NCI-H345 treated with DMSO at 0.1 percent for 48 hours (cell line): ENCODE data around the gene SPTBN4.
"Not testable (repeated sequence)": the region's sequence is repeated elsewhere in the genome, so short reads cannot be mapped to it uniquely, and the experiment has no call there.

Experiments used
- DNase-seq: peaks from one replicate; lab custom pipeline; 2025; ENCODE audit not compliant: unreplicated experiment; lab: John Stamatoyannopoulos, UW

Gene SPTBN4

DNA sequence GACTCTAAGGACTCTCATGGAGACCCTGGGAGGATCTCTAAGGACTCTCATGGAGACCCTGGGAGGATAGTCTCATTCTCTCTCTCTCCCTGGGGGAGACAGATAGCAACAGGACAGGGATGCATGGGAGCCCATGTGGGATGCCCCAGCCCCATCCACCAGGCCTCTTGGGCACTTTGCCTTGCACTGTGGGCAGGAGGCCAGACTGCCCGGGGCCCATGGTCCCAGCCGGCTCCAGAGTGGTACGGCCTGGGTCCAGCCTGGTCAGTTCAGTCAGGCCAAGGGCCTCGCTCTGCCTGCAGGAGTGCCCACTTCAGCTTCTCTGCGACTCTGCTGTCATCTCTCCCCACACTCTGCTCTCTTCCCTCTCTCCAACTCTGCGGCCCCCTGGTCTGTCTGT is 61.3 kb downstream of the SPTBN4 start:
- DNase-seq, result no peak

DNA sequence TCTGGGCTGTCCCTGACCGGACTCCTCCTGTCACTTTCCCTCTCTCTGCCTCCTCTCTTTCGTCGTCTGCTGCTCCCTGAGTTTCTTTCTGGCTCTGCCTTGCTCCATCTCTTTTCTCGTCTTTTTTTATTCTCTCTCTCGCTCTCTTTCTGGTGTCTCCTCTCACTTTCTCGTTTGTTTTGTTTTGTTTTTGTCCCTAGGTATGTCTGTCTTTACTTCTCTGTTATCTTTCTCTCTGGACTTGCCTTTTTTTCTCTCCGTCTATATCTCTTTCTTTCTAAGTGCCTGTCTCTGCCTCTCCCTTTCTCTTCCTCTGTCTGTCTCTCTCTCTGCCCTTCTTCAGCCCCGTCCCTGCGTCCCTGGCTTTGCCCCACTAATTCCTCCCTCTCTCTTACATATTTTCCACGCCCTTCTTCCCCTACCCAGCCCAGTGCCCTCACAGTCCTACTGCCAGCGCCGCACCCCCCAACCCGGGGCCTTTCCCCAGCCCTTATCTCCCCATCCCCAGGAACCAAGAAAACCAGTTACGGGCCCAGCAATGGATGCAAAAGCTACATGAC is 61.8 kb downstream of the SPTBN4 start:
- no peak for DNase-seq

DNA sequence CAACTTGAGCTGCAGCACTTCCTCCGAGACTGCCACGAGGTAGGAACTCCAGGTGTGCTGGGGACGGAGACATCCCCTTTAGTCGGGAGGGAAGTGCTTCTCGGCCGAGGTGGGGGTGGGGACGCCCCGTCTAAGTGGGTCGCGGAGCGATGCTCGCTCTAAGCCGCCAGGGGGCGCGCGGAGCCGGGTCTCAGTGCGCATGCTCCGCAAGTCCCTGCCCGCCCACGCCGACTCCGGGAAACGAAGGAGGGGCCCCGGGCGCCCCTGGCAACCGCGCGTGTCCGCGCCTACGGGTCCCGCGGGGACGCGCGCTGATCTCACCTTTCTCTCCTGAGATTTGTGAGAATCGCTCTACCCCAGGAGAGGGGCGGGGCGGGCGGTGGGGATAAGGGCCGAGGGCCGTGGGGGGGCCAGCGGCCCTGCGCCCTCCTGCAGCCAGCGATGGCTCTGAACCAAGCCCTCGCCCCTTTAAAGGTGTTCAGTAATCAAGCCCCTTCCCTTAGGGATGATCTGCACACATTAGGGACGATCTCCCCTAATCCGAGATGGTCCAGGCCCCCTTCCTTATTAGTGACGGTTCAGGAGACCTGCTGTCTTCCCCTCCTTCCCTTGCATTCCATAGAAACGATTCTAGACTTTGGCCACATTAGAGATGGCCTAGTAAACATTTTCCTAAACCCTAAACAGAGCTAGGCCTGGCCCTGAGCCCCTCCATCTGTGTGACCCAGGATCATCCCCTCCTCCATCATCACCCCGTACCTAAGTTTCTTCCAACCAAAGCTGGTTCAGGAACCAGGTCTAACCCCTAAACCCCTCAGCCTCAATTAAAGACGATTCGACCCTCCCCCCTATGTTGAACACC is 62.5 kb downstream of the SPTBN4 start:
- DNase-seq, result peak; percentile 98

DNA sequence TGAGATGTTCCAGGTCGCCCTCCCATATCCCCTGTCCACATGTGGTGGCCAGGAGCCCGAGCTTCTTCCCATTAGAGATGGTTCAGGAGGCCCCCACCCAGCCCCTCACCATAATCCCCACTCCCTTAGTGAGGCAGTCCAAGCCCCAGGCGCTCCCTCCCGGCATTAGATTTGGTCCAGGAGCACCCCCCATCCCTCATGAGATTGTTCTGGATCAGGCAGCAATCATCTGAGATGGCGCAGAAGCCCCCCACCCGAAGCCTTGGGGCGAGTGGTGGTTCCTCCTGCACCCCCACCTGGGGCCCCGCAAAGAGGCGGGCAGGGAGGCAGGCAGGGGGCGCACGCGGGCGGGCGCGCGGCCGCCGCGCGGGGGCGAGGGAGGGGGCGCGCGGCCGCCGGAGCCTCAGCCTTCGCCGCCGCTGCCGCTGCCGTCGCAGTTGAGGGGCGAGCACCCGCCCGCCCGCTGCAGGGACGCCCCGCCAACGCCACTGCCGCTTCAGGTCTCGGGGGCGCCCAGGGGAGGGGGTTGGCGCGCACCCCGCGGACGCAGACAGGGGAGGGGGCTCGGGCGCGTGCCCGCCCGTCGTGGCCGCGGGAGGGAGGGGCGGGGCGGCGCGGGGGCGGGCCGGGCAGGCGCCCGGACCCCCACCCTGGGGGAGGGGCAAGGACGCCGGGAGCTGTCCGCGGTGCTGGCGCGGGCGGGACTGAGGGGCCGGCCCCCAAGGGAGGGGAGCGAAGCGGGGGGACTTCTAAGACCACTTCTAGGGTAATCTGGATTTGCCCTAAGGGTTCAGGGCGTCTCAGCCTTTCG is 63.5 kb downstream of the SPTBN4 start:
- DNase-seq, result no peak

DNA sequence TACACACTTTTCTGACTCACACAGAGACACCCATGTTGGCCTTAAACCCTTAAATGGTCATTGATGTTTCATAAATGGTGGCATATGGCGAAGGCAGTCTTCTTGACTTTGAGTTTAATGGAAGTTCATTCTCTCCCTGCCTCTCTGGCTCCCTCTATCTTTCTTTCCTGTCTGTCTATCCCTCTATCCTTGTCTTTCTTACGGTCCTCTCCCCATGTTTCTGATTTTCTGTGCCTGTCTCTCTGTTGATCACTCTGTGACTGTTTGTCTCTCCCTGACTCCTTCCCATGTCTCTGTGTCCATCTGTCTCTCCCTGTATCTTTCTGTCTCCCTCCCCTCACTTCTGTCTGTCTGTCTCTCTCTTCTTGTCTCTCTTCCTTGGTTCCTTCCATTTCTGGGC is 66.7 kb downstream of the SPTBN4 start:
- no peak for DNase-seq

DNA sequence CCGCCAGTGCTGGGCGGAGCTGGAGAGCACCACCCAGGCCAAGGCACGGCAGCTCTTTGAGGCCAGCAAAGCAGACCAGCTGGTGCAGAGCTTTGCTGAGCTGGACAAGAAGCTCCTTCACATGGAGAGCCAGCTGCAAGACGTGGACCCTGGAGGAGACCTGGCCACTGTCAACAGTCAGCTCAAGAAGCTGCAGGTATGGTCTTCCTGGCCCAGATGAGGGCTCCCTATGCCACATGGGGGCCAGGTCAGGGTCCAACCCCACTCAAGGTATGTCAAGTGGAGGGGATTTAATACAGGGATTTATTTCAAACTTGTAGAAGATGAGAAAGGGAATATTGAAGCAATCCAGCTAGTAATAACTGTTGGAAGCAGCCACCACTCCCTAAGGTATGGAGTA is 67.3 kb downstream of the SPTBN4 start:
- DNase-seq, result no peak

DNA sequence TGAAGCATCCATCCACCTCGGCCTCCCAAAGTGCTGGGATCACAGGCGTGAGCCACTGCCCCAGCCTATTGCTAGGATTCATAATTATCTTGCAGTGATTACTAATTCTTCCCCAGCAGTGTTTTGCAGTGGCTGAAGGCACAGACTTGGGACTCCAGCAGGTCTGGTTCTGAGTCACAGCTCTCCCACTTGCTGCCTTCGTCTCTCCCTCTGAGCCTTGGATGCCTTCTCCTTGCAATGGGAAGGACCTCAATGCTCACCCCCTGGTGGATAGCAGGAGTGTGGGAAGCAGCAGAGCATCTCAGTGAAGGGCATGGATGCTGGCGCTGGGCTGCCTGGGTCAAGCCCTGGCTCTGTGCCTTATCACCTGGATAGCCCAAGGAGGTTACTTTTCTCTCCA is 72.3 kb downstream of the SPTBN4 start:
- DNase-seq, result no peak

DNA sequence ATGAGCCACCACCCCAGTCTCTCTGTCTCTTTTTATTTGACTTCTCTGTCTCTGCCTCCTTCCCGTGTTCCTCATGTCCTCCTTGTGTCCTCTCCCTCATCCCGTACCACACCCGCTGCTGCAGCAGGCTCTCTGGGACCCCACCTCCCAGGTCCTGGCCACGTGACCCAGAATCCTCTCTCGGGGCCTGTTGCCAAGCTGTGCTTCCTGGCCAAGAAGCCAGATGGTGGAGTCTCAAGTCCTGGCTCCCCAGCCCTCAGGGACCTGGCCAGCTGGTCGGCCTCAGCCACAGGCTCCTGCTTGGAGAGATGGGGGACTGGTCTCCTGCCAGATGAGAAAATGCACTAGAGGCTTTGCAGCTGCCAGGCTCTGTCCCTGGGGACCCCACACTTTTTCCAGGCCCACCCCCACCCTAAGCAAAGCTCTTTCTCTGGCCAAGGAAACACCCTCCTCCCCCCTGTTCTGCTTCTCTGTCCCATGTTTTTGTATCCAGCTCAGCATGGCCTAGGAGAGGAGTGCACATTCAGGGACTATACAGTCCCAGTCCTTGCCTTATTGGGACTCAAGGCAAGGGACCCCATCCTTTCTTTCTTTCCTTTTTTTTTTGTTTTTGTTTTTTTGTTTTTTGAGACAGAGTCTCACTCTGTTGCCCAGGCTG is 75.5 kb downstream of the SPTBN4 start:
- DNase-seq, result no peak

DNA sequence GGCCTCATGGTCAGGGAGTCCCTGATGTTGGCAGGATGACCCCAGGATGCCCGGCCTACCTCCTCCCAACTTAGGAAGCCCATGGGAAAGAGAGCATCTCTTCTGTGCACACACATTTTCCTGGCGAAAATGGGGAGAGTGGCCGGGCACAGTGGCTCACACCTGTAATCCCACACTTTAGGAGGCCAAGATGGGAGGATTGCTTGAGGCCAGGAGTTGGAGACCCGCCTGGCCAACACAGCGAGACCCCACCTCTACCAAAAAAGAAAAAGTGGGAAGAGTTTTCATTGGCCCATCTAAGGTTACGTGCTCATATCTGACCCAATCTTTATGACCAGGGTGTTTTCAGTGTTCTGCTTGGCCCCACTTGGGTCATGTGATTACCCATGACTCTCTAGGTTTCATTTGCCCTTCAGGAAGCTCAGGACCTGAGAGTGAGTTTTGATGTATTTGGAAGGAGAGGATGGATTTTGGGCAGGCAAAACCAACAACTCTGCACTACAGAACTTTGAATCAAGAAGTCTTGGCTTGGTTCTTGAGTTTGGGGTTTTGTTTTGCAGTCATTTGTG is 76.3 kb downstream of the SPTBN4 start:
- no peak for DNase-seq

DNA sequence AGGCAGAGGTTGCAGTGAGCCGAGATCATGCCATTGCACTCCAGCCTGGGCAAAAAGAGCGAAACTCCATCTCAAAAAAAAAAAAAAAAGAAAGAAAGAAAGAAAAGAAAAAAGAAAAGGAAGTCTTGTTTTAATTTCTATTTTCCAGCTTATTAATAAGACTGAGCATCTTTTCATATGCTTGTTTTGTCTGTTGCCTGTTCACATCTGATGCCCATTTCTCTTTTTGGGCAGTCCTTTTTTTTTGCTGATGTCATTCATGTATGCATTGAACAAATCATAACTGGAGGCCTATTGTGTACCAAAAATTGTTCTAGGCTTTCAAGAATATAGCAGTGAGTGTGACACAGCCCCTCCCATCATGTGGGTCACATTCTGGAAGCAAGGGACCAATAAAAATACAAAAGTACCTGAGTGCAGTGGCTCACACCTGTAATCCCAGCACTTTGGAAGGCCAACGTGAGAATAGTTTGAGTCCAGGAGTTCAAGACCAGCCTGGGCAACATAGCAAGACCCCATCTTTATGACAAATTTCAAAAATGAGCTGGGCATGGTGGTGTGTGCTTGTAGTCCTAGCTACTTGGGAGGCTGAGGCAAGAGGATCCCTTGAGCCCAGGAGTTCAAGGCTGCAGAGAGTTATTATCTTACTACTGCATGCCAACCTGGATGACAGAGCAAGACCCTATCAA is 79.5 kb downstream of the SPTBN4 start:
- not testable (repeated sequence) for DNase-seq

DNA sequence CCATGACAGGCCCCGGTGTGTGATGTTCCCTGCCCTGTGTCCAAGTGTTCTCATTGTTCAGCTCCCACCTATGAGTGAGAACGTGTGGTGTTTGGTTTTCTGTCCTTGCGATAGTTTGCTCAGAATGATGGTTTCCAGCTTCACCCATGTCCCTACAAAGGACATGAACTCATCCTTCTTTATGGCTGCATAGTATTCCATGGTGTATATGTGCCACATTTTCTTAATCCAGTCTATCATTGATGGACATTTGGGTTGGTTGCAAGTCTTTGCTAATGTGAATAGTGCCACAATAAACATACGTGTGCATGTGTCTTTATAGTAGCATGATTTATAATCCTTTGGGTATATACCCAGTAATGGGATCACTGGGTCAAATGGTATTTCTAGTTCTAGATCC is 80.4 kb downstream of the SPTBN4 start:
- not testable (repeated sequence) for DNase-seq

DNA sequence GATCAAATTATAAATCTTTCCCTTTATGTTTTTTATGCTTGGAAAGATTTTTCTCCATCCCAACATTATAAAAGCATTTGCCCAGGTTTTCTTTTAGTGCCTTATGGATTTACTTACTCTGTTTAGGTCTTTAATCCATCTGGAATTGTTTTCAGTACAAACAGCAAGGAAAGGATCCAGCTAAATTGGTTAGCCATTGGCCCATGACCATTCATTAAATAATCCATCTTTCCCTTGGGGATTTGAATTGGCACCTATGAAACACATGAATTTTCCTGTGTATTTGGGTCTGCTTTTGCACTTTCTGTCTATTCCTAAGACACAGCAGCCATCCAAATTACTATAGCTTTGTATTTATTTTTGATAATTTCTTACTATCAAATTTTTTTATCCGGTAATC is 81.0 kb downstream of the SPTBN4 start:
- DNase-seq, result no peak

DNA sequence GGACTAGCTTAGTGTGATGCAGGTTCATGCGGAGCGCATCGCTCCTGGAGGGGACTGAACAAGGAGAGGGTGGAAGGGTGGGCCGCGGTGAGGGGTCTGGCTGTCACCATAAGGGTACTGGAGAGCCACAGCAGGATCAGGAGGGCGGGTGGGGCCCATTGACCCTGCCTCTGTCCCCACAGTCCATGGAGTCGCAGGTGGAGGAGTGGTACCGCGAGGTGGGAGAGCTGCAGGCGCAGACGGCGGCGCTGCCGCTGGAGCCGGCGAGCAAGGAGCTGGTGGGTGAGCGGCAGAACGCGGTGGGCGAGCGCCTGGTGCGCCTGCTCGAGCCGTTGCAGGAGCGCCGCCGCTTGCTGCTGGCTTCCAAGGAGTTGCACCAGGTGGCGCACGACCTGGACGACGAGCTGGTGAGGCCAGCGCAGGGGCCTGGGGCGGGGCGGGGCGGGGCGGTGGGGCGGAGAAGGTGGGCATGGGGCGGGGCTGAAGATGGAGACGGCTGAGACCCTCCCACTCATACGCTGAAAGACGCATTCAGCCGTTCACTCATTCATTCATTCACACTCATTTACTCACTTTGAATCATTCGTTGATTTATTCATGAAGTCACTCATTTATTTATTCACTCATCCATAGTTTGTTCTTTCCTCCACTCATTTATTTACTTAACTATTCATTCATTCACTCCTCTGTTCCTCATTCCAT is 82.4 kb downstream of the SPTBN4 start:
- DNase-seq, result peak; percentile 87

DNA sequence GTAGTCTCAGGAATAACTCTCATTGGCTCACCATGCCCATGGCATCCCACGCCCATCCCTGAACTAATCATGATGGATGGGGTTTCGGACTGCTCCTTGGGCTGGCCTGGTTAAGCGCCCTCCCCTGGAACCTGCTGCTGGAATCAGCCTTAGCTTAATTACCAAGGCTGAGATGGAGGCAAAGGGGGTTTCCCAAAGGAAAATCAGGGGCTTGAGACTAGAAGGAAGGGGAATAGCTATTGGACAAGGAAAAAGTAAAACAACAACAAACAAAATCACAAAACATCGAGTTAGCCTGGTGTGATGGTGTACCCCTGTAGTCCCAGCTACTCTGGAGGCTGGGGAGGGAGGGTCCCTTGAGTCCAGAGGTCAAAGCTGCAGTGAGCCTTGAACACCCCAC is 84.2 kb downstream of the SPTBN4 start:
- no peak for DNase-seq

DNA sequence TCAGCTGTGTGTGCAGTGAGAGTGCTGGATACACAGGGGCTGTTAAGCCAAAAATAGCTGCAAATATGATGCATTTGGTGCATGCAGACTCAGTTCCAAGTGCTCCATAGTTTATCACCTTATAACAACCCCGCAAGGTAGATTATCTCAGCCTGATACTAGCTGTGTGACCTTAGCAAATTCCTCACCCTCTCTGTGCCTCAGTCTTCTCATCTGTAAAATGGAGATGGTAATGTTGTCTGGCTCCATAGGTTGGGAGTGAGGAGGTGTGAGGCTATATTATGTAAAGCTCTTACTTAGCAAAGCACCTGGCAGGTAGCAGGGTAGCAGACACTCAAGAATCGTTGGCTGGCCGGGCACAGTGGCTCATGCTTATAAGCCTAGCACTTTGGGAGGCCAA is 86.0 kb downstream of the SPTBN4 start:
- no peak for DNase-seq

DNA sequence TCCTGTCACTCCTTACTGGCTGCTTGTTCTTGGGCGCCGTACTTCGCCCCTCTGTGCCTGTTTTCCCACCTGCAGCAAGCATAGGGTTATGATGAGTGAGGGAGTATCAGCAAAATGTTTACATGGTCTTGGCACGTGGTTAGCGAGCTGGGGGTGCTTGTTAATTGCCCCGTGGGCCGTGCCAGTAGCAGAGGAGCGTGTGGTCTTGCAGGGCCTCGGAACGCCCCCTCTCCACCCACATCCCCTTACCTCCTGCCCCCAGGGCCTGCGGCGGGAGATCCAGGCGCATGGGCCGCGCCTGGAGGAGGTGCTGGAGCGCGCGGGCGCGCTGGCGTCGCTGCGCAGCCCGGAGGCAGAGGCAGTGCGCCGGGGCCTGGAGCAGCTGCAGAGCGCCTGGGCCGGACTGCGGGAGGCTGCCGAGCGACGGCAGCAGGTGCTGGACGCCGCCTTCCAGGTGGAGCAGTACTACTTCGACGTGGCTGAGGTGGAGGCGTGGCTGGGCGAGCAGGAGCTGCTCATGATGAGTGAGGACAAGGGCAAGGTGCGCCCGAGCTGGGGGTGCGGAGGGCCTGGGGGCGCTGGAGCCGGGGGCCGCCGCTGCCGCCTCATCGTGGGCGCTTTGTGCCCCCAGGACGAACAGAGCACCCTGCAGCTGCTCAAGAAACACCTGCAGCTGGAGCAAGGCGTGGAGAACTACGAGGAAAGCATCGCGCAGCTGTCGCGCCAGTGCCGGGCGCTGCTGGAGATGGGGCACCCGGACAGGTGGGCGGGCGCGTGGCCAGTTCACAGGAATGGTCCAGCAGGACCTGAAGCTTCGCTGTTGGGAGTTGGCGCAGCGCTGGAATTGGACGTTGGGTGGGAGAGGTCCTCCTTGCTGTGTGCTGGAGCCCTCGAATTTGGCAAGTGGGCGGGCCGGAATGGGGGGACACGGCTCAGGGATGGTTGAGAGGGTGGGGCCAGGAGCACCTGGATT is 87.4 kb downstream of the SPTBN4 start:
- no peak for DNase-seq

DNA sequence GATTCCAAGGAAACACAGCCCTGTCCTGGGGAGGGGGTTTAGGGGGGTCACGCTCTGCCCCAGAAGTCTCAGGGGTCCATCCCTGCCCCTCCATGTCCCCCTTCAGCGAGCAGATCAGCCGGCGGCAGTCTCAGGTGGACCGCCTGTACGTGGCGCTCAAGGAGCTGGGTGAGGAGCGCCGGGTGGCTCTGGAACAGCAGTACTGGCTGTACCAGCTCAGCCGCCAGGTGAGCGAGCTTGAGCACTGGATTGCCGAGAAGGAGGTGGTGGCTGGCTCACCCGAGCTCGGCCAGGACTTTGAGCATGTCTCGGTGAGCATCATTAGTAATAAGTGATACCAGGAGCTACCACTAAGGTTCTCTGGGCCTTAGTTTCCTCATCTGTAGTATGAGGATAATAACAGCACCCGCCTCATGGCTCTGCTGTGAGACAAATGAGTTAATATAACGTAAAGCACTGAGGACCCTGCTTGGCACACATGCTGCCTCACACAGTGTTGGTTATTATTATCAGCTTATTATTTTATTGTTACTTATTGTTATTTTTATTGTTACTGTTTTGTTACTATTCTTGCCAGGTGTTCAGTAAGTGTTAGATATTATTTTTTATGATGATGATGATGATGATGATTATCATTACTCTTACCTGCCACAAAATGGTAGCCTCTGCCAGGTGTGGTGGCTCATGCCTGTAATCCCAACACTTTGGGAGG is 89.3 kb downstream of the SPTBN4 start:
- no peak for DNase-seq

DNA sequence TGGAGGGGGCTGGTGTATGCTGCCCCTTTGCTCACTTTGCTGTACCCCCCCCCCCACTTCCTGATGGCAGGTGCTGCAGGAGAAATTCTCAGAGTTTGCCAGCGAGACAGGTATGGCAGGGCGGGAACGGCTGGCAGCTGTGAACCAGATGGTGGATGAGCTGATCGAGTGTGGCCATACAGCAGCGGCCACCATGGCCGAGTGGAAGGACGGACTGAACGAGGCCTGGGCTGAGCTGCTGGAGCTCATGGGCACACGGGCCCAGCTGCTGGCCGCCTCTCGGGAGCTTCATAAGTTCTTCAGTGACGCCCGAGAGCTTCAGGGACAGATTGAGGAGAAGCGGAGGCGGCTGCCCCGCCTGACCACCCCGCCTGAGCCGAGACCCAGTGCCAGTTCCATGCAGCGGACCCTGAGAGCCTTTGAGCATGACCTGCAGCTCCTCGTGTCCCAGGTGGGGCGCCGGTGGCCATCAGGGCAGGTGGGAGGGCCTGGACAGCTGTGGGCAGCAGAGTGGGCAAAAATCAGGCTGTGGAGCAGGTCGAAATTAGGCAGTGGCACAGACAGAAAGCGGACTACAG is 90.2 kb downstream of the SPTBN4 start:
- DNase-seq, result no peak
